ENCODE measurements around the gene NFU1. TPM values are rescaled to one million over a fixed set of nuclear protein-coding genes. Genes with fewer than 3 reads are reported as not detected.

The NFU1 gene
- total RNA-seq, 4 donors from 2014 or later, result 6.7 to 84.8 (median 45.0) TPM

DNA sequence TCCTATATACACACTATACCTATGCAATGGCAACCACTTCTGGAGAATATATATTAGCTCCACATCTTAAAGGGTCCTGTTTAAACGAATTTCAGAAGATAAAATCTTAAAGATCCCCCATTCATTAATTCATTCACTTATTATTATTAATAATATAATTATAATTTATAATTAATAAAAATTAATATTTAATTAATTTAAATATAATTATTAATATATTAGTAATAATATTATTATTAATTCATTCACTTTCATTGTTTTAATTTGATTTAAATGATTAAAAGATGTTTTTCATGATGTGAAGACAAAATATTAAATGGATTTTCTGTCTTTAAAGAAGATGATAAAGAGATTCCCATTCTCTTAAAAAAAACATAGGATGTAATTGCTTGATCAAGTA, 21.1 kb downstream of the NFU1 start:
- Histone ChIP-seq H3K27ac (no peak overlapping the region), H3K9me3 (no peaks in the 10 kb centered on the region), H3K4me3 (no peak overlapping the region), H3K4me1 (peaks cover 0 to 10% (median 4%) of the 10 kb centered on the region in 4 donors), H3K27me3 (no peaks in the 10 kb centered on the region), H3K36me3 (peaks cover 0 to 65% (median 23%) of the 10 kb centered on the region in 4 donors)
- in situ Hi-C loops (cut with MboI; ENCODE audit: low pct_ligation_motif_present in 1 of 4, low pct_unique_long_range_greater_than_20kb in 1 of 4, low sequenced_read_pairs in 3 of 4), result no loop called here
- DNase-seq, result no peak
- intact Hi-C loops (cut with DNase I; ENCODE audit: low total_unique reads), result no loop called here
- WGBS, 2 donors (ENCODE audit: low coverage in 1 of 2), result 75 to 91% methylated on average over 1 of the region's 1 CpG
- TF ChIP-seq POLR2A (IDR thresholded peaks at IDR 0.05), result no peak
- TF ChIP-seq POLR2AphosphoS5 (IDR thresholded peaks at IDR 0.05), result no peak
- TF ChIP-seq EP300 (IDR thresholded peaks at IDR 0.05; ENCODE audit: low read depth), result no peak
- TF ChIP-seq, protein P1, sequence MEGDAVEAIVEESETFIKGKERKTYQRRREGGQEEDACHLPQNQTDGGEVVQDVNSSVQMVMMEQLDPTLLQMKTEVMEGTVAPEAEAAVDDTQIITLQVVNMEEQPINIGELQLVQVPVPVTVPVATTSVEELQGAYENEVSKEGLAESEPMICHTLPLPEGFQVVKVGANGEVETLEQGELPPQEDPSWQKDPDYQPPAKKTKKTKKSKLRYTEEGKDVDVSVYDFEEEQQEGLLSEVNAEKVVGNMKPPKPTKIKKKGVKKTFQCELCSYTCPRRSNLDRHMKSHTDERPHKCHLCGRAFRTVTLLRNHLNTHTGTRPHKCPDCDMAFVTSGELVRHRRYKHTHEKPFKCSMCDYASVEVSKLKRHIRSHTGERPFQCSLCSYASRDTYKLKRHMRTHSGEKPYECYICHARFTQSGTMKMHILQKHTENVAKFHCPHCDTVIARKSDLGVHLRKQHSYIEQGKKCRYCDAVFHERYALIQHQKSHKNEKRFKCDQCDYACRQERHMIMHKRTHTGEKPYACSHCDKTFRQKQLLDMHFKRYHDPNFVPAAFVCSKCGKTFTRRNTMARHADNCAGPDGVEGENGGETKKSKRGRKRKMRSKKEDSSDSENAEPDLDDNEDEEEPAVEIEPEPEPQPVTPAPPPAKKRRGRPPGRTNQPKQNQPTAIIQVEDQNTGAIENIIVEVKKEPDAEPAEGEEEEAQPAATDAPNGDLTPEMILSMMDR (IDR thresholded peaks at IDR 0.05), result no peak

DNA sequence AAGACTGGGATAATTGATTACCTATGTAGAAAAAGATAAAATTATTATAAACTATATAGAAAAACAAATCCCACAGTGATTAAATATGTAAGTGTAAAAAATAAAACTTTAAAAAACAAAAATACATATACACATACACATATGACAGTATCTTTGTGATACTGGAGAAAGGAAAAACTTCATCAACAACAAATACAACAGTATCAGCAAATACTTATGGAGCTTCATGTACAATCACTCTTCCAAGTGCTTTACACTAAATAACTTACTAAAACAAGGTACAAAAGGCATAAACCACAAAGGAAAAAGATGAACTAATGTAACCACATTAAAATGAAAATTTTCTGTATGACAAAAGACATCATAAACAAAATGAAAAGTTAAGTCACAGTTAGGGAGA, 26.1 kb downstream of the NFU1 start:
- TF ChIP-seq, protein P1 (IDR thresholded peaks at IDR 0.05), result no peak
- TF ChIP-seq POLR2AphosphoS5 (IDR thresholded peaks at IDR 0.05) (no peak), POLR2A (IDR thresholded peaks at IDR 0.05) (no peak), EP300 (IDR thresholded peaks at IDR 0.05; ENCODE audit: low read depth) (no peak)
- DNase-seq, result no peak
- Histone ChIP-seq H3K9me3 (no peaks in the 10 kb centered on the region), H3K4me3 (no peak overlapping the region), H3K36me3 (peaks cover 0 to 53% (median 15%) of the 10 kb centered on the region in 4 donors), H3K27ac (no peak overlapping the region), H3K4me1 (no peaks in the 10 kb centered on the region), H3K27me3 (no peaks in the 10 kb centered on the region)
- intact Hi-C loops (cut with DNase I; ENCODE audit: low total_unique reads), result no loop called here
- in situ Hi-C loops (cut with MboI; ENCODE audit: low pct_ligation_motif_present in 1 of 4, low pct_unique_long_range_greater_than_20kb in 1 of 4, low sequenced_read_pairs in 3 of 4), result no loop called here

DNA sequence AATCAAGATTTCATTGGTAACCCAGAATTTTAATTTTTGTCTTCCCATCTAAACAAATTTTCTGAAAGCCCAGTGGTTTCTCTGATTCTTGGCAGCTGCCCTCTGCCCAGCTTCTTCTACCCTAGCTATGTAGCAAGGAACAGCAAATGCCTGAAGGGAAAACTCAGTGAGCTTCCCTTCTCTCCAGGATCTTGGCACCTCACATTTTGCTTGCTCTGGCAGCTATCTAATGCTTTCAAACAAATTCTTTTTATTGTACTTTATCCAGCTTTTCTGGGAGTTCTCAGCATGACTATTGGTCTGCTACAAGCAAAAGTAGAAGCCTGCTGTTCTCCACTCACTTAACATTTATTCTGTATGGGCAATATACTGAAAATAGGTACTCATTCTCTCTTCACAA, 31.9 kb downstream of the NFU1 start:
- Histone ChIP-seq H3K27ac (no peak overlapping the region), H3K4me1 (no peaks in the 10 kb centered on the region), H3K36me3 (peaks cover 0 to 54% (median 15%) of the 10 kb centered on the region in 4 donors), H3K4me3 (no peak overlapping the region), H3K27me3 (no peaks in the 10 kb centered on the region), H3K9me3 (no peaks in the 10 kb centered on the region)
- intact Hi-C loops (cut with DNase I; ENCODE audit: low total_unique reads) (no loop called here), in situ Hi-C loops (cut with MboI; ENCODE audit: low pct_ligation_motif_present in 1 of 4, low pct_unique_long_range_greater_than_20kb in 1 of 4, low sequenced_read_pairs in 3 of 4) (no loop called here)
- DNase-seq, result no peak
- TF ChIP-seq, protein P1 (IDR thresholded peaks at IDR 0.05), result no peak
- TF ChIP-seq POLR2AphosphoS5 (IDR thresholded peaks at IDR 0.05) (no peak), EP300 (IDR thresholded peaks at IDR 0.05; ENCODE audit: low read depth) (no peak), POLR2A (IDR thresholded peaks at IDR 0.05) (no peak)

DNA sequence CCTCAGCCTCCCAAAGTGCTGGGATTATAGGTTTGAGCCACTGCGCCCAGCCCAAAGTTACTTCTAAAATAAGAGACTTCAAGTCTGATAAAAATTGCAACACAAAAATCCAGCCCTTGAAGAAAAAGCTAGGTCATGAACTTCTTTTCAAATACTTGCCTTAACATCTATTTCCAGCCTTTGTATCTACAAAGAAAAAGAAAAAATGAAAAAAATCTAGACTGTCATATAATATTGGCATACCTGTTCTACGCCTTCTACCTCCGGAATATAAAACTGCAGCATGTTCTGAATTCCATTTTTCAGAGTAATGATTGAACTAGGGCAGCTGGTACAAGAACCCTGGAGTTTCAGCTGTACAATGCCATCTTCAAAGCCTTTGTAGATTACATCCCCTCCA, 37.1 kb downstream of the NFU1 start:
- Histone ChIP-seq H3K27me3 (no peaks in the 10 kb centered on the region), H3K9me3 (no peaks in the 10 kb centered on the region), H3K4me3 (no peak overlapping the region), H3K27ac (no peak overlapping the region), H3K36me3 (peaks cover 0 to 52% (median 24%) of the 10 kb centered on the region in 4 donors), H3K4me1 (peaks cover 0 to 16% (median 0%) of the 10 kb centered on the region in 4 donors)
- in situ Hi-C loops (cut with MboI; ENCODE audit: low pct_ligation_motif_present in 1 of 4, low pct_unique_long_range_greater_than_20kb in 1 of 4, low sequenced_read_pairs in 3 of 4), result no loop called here
- intact Hi-C loops (cut with DNase I; ENCODE audit: low total_unique reads), result no loop called here
- 92 to 96% methylated on average over 3 of the region's 3 CpGs for WGBS, 2 donors (ENCODE audit: low coverage in 1 of 2)
- TF ChIP-seq, protein P1 (IDR thresholded peaks at IDR 0.05), result no peak
- TF ChIP-seq POLR2A (IDR thresholded peaks at IDR 0.05) (no peak), EP300 (IDR thresholded peaks at IDR 0.05; ENCODE audit: low read depth) (no peak), POLR2AphosphoS5 (IDR thresholded peaks at IDR 0.05) (no peak)
- DNase-seq, result no peak
